ENCODE results near the gene LGI1.

DNA sequence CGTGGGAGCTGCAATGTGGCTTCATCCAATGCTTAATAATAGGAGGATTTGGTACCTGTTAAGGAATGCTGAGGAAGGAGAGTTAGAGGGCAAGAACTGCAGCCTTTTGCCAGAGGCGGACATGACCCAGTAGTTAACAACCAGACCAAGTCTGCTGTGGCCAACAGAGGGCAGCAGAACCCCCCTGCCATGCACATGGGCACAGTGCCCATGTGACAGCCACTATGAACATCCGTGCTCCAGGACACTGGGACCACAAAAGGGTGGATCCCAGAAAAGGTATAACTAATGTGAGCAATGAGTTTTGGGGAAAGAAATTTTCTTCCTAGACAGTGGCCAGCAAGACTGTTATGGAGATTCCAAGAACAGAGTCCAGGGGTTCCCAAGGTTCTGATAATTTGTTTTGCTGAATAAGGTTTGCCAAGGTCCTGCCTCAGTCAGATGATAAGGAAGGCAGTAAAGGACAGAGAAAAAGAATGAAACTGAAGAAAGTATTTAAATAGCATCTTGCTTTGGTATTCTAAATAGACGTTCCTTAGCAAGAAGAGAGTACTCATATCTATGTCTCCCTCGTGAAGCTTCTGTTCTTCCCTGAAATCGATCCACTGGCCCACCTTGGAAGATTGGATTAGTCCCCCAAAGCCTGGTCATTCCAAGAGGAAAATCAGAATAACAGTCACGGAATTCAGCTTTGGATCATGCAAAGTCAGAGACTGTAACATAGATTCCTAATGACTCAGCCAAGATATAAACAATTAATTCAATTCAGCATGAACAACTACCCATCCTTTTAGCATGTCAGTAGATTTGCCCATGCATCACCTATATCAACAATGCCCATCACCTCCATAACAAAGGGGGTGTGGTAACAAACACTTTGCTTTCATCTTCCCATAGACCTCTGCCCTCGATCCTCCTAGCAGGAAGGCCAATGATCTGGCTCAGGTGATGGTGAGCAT, 56.0 kb downstream of the LGI1 start:
- TF ChIP-seq ZNF274 (IDR thresholded peaks at IDR 0.05; ENCODE audit: low read depth, low read length) (no peak), YY1 (IDR thresholded peaks at IDR 0.05; ENCODE audit: insufficient read depth, insufficient read length) (no peak)

Measured in NT2/D1 (cell line).